Measurements from ENCODE around the gene HMCN1. TPM values are rescaled to one million over a fixed set of nuclear protein-coding genes. Genes with fewer than 3 reads are reported as not detected.

The HMCN1 gene
- total RNA-seq, 1 donor from 2014 or later: 9.2 TPM

DNA sequence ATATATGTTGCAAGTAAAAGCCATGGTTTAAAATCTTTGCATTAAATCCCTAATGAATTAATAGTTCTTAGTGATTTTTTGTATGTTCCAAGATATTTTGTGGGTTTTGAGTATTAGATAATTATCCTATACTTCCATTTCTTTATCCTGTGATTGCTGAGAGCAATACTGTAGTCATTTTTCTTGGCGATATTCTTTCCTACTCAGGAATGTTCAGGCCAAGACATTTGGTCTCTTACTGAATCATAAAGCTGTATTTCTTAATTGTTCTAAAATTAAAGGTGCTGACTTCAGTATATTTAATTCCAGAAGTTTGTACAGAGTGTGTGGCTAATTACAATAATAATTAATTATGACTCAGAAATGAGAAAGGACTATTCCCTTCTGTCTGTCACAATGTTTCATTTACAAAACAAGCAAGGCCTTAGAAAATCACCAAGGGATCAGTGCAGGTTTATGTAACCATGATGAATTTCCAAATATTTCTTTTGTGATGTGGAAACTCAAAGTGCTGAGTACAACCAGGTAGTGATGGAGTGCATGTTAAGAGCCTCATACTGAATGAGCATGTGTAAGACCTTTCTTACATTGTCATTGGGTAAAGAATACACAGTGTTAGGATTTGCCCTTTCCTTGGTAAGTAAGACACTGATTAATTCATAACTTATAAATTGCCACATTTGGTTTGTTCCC lies 161.2 kb downstream of the HMCN1 start:
- no peak for DNase-seq (ENCODE audit: extremely low read depth, low read depth, low spot score)

DNA sequence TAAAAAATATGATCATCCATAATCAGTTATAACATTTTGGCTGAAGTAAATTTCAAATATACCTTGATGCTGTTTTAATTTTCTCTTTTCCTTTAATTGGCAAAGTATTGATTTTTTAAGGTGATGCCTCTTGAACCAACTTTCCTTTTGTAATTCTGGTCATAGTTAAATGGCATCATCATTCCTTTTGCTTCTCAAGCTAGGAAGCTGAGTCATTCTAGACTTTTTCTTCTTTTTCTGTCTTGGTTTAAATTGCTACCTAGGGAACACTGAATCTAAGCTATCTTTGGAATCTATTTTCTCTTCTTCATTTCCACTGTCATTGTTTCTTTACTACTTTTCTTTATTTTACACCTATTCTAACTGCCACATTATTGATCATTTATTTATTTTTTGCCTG lies 162.7 kb downstream of the HMCN1 start:
- DNase-seq (ENCODE audit: extremely low read depth, low read depth, low spot score): no peak

DNA sequence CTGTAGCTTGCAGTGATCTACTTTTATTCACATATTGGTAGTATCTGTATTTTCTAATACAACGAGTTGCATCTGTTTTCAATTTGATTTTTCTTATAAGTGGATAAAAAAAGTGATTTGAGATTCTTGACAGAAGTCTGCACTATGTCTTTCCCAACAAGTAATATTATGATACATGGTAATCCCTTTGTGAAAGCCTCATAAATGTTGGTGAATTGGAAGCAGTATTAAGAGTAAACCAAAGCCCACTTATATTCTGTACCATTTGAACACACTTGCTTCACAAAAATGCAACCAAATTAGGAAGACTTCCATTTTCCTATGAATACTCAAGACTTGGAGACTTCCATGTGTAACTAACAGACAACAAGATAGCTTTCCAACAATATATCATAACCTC lies 172.0 kb downstream of the HMCN1 start:
- no peak for DNase-seq (ENCODE audit: extremely low read depth, low read depth, low spot score)

DNA sequence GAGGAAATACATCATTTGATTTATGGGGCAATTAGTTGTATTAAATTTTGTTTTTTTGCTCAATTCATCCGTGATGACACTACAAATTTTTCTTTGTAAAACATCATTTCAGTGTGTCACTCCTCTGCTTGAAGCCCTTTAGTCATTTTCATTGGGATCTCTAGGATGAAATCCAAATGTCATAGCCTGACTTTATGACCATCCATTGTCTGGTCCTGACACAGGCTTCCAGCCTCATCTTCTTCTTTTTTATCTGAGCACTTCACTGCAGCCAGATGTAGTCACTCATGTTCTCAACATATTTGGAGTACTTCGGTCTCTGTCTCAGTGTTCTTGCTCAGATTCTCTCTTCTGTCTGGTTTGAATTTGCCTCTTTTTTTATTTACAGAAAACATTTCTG lies 173.1 kb downstream of the HMCN1 start:
- DNase-seq (ENCODE audit: extremely low read depth, low read depth, low spot score): no peak

GRCh38 chr1:185911978-185912377 lies 177.8 kb downstream of the HMCN1 start:
- no peak for DNase-seq (ENCODE audit: extremely low read depth, low read depth, low spot score)

DNA sequence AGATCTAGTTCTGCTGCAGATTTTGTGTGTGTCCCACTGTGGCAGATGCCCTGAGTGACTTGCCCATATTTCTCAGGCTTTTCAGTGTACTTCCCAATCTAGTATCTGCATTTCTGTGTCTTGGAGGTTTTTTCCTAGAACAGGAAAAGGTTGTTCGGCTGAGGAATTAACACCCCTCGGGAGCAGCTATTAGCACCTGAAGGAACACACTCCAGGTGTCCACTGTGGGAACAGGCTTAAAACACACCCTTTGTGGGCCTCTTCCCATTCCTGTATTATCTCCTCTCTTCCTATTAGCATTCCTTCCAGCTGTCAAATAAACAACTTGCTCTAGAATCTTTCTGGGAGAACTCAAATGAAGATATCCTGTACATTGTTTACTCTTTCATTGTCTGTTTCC lies 178.3 kb downstream of the HMCN1 start:
- DNase-seq (ENCODE audit: extremely low read depth, low read depth, low spot score): no peak

DNA sequence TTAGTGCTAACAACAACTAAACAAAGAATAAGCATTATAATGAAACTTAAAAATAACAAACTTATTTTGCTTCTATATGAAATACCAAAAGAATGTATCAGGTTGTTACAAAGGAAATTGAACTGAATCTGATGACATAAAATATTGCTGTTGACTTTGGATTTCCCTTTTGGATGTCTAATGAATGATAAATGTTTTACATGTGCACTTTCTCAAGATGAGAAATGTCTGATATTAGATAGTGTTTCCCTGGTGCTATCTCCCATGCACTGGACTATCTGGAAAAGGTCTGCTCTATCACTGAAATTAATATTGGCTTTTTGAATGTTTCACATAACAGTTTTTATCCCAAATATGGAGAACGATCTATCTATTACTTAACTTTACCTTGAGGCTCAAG lies 179.9 kb downstream of the HMCN1 start:
- DNase-seq (ENCODE audit: extremely low read depth, low read depth, low spot score): no peak

GRCh38 chr1:185916861-185917260 lies 182.7 kb downstream of the HMCN1 start:
- no peak for DNase-seq (ENCODE audit: extremely low read depth, low read depth, low spot score)

DNA sequence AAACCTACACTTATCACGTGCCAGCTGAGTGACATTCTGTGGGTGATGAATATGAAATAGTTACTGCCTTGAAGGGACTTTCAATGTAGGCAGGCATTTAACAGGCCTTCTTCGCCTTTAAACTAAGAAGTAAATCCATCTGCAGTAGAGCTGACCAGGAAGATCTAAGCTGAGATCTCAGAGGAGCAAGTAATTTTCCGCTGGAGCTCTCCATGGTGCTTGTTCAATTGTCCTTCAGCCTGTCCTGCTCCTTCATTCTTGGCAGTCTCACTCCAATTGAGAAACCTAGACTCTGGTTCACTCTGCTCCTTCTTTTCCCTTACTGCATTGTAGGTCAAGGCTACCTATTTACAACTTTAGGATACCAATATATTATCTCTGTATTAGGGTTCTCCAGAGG lies 183.5 kb downstream of the HMCN1 start:
- DNase-seq (ENCODE audit: extremely low read depth, low read depth, low spot score): no peak

DNA sequence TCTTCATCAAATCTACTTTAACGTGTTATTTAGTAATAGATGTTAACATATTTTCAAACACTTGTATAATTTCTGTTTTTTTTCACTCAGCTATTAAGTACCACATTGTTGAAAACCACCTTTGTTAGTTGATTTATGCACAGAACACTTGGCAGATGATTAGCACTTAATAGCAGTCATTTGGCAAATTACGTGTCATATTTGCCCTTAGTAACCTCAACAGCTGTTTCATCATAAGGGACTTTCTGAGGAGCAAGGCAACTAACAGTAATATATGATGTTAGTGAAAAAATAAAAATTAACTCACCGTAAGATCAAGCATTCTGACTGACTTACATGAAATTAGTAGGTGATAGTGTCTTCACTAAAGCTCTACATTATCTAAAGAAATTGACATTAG lies 186.4 kb downstream of the HMCN1 start:
- no peak for DNase-seq (ENCODE audit: extremely low read depth, low read depth, low spot score)

DNA sequence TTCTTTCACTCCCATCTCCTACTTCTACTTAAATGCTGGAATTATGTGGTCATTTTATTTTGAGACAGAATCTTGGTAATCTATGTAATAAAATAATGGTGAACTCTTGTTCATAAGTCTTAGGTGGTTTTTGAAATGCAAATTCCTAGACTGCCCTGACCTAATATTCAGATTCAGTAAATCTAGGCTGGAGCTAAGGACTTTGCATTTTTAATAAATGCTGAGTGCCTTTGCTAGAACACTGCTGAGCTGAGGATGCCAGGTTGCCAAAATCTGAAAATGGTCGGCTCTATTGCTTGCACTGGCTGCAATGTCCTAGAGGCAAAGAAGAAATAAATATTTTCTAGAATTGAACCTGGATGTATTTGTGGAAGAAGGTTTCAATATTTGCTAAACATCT lies 187.4 kb downstream of the HMCN1 start:
- DNase-seq (ENCODE audit: extremely low read depth, low read depth, low spot score): no peak

GRCh38 chr1:185926588-185926987 lies 192.4 kb downstream of the HMCN1 start:
- no peak for DNase-seq (ENCODE audit: extremely low read depth, low read depth, low spot score)

- no peak for DNase-seq (ENCODE audit: extremely low read depth, low read depth, low spot score)
Observed at GRCh38 chr1:185929776-185930175, 195.6 kb downstream of the HMCN1 start.

GRCh38 chr1:185931438-185931837 lies 197.2 kb downstream of the HMCN1 start:
- no peak for DNase-seq (ENCODE audit: extremely low read depth, low read depth, low spot score)

DNA sequence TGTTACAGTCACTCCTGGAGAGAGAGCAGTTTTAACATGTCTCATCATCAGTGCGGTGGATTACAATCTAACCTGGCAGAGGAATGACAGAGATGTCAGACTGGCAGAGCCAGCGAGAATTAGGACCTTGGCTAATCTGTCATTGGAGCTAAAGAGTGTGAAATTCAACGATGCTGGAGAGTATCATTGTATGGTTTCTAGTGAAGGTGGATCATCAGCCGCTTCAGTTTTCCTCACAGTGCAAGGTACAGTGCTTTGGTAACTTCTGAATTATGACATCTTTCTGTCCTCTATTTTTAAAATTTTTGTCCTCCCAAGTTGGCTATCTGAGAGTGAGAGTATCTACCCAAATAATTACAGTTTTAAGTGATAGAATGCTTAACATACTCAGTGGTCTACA lies 199.4 kb downstream of the HMCN1 start:
- no peak for DNase-seq (ENCODE audit: extremely low read depth, low read depth, low spot score)

- no peak for DNase-seq (ENCODE audit: extremely low read depth, low read depth, low spot score)
Observed at GRCh38 chr1:185934476-185935189, 200.4 kb downstream of the HMCN1 start.

- DNase-seq (ENCODE audit: extremely low read depth, low read depth, low spot score): no peak
Observed at GRCh38 chr1:185935360-185935759, 201.2 kb downstream of the HMCN1 start.

DNA sequence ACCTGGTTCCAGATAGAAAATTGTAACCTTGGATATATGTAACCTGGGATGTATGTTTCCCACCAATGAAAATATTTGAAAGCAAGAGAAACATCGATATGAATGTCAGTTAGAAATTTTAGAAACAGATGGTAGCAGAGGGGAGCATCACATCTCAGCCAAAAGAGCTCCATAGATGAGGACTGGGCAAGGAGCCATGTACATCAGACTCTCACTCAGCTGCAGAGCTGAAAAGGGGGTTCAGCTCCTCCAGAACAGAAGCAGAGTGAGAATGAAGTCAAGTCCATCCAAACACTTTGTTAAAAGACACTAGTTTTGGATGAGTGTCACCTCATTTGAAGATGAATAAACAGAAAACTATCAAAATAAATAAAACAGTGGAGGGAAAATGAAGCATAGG lies 202.4 kb downstream of the HMCN1 start:
- no peak for DNase-seq (ENCODE audit: extremely low read depth, low read depth, low spot score)

DNA sequence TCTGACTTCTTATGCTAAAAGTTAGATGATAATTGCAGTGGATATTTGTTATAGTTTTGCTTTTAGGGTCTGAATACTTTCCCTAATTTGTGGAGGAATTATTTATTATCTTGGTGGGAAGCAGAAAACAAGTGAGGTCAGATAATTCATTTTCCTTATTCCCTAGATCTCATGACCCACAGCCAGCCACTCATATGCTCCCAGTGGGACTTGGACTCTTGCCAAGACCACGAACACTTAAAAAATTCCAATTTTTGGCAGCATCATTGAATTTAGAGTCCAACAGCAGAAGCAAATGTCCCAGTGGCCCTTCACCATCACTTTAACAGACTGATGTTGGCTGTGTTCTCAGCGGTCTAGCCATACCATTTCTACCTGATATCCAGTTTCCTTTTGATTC lies 204.2 kb downstream of the HMCN1 start:
- DNase-seq (ENCODE audit: extremely low read depth, low read depth, low spot score): no peak

DNA sequence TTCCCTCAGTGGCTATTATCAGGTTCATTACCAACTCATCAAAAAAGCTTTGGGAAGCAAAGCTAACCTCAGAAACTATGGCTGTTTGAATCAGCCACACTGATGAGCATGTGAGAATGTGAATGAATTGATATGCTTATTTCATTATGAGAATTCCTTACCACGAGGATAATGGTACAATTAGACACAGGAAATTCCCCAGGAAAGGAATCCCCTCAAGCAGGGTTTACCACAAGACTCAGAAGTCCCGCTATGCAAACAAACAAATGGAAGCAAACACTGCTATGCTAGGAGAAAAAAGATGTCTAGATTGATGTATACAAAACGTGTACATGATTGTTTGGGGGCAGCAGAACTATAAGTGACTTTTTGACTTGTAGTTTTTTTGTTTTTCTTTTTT lies 205.0 kb downstream of the HMCN1 start:
- DNase-seq (ENCODE audit: extremely low read depth, low read depth, low spot score): no peak

DNA sequence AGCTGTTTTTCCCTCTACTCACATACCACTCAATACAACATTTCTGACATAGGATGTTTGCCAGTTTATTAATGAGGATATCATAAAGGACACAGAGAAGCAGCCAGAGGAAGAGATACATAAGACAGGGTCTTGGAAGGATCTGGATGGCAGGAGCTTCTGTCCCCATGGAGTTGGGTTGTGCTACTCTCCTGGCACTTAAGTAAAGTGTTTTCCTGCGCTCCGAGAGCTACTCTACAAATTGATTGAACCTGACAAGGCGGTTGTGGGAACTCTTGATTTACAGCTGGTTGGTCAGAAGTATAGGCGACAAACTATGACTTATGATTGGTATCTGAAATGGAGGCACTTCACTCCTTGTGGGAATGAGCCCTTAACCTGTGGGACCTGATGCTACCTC lies 208.8 kb downstream of the HMCN1 start:
- no peak for DNase-seq (ENCODE audit: extremely low read depth, low read depth, low spot score)

DNA sequence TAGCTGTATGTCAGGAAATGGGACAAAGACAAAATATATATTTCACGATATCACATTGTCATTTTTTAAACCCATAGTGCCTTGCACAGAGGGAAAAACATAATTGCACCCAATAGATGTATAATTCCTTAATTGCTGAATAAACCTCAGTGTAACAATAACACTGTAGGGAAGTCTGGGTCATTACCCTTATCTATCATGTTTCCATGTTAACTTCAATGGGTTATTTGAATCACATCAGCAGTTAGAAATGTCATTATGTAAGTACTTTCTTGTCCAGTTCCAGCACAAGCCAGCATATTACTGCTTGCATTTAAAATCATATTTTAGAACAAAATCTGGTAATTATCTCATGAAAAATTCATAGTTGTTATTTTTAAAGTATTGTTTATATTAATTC lies 222.7 kb downstream of the HMCN1 start:
- no peak for DNase-seq (ENCODE audit: extremely low read depth, low read depth, low spot score)
